A549 (cell line): ENCODE data around the gene IL21. TPM values are rescaled to one million over a fixed set of nuclear protein-coding genes. Genes with fewer than 3 reads are reported as not detected.

Experiments
- ATAC-seq, 2 experiments: fragments of 200-7000 bp in 1 of 2; fragments of >200 bp in 1 of 2; cut with Nextera tagmentation in 1 of 2; cut with Tn5 transposase in 1 of 2; 3 replicates each; pipeline versions ENCODE4 v1.8.0 to v1.9.1; 2018 to 2020; ENCODE audit warnings: mild to moderate bottlenecking in 1 of 2, moderate library complexity in 1 of 2
- CTCF ChIA-PET: fragments of 300-600 bp; sonication (Branson Sonifier 250); formaldehyde crosslinking; extraction: SDS; loops from one replicate; lab custom pipeline; 2021; ENCODE audit warnings: antibody characterized with exemption, inconsistent platforms; lab: Yijun Ruan, JAX
- POLR2A ChIA-PET: fragments of 350-600 bp; formaldehyde crosslinking; extraction: SDS; loops from one replicate; lab custom pipeline; 2021; ENCODE audit warnings: antibody characterized with exemption, inconsistent platforms; lab: Yijun Ruan, JAX
- DNase-seq, 2 experiments: peaks; one replicate each; pipeline versions ENCODE4 v3.0.0 to v3.0.0-alpha.2; 2011 to 2016; ENCODE audit warnings: low read depth in 1 of 2, low spot score in 1 of 2
- FAIRE-seq: peaks from 2 replicates; lab custom pipeline; 2011; peaks lifted over from hg19 to GRCh38; lab: Jason Lieb, UNC
- H3K27ac ChIP-seq, 2 experiments: fragments of >200 bp; sonication (Bioruptor Twin); formaldehyde crosslinking; 3 replicates each; pipeline ENCODE4 v1.5.1; 2016 to 2017
- H3K4me1 ChIP-seq: fragments of >200 bp; sonication (Bioruptor Twin); formaldehyde crosslinking; 3 replicates; pipeline ENCODE4 v1.6.1; 2016
- H3K4me2 ChIP-seq: fragments of >200 bp; sonication (Bioruptor Twin); formaldehyde crosslinking; 3 replicates; pipeline ENCODE4 v1.6.1; 2016
- H3K4me3 ChIP-seq: fragments of >200 bp; sonication (Bioruptor Twin); formaldehyde crosslinking; 3 replicates; pipeline ENCODE4 v1.5.1; 2016
- H3K9me3 ChIP-seq: fragments of >200 bp; sonication (Bioruptor Twin); formaldehyde crosslinking; 3 replicates; pipeline ENCODE4 v1.6.1; 2016
- CEBPB ChIP-seq, 2 experiments: fragments of >200 bp in 1 of 2; sonication (Bioruptor Twin) in 1 of 2; formaldehyde crosslinking in 1 of 2; IDR thresholded peaks; 2 replicates each; pipeline ENCODE4 v1.6.1; 2012 to 2016
- CHD4 ChIP-seq: fragments of 200-600 bp; sonication (generic); IDR thresholded peaks from 2 replicates; pipeline ENCODE4 v1.6.1; 2016; ENCODE audit warnings: antibody characterized with exemption, mild to moderate bottlenecking, borderline replicate concordance
- EP300 ChIP-seq, 2 experiments: fragments of >200 bp; sonication (Bioruptor Twin); formaldehyde crosslinking; IDR thresholded peaks; 2 replicates in 1 of 2; 3 replicates in 1 of 2; pipeline ENCODE4 v1.6.1; 2016 to 2017
- FOSB ChIP-seq: fragments of 250-450 bp; sonication (Bioruptor Pico); IDR thresholded peaks from 2 replicates; pipeline ENCODE4 v1.5.0; 2020; ENCODE audit warnings: mild to moderate bottlenecking, moderate library complexity
- FOSL2 ChIP-seq, 2 experiments: fragments of 450-650 bp in 1 of 2; fragments of >200 bp in 1 of 2; sonication (Bioruptor Twin) in 1 of 2; formaldehyde crosslinking; IDR thresholded peaks; 2 replicates each; pipeline versions ENCODE4 v1.5.0 to v1.6.1; 2016 to 2020; ENCODE audit warnings: mild to moderate bottlenecking in 1 of 2, moderate library complexity in 1 of 2
- FOXS1 ChIP-seq: fragments of 250-450 bp; sonication (Bioruptor Pico); IDR thresholded peaks from 2 replicates; pipeline ENCODE4 v1.5.0; 2020; ENCODE audit warnings: mild to moderate bottlenecking, moderate library complexity
- GATA3 ChIP-seq: IDR thresholded peaks from 2 replicates; pipeline ENCODE4 v1.6.1; 2012; ENCODE audit warnings: borderline replicate concordance
- HDAC2 ChIP-seq: fragments of 200-600 bp; sonication (generic); IDR thresholded peaks from 2 replicates; pipeline ENCODE4 v1.6.1; 2016
- HOXA7 ChIP-seq: fragments of 250-450 bp; sonication (Bioruptor Pico); IDR thresholded peaks from 2 replicates; pipeline ENCODE4 v1.5.0; 2020; ENCODE audit warnings: mild to moderate bottlenecking, moderate library complexity
- JUN ChIP-seq, 2 experiments: fragments of >200 bp; sonication (Bioruptor Twin); formaldehyde crosslinking; IDR thresholded peaks; 2 replicates in 1 of 2; 3 replicates in 1 of 2; pipeline ENCODE4 v1.6.1; 2016 to 2017
- MAFK ChIP-seq: fragments of 450-650 bp; IDR thresholded peaks from 2 replicates; pipeline ENCODE4 v1.6.1; 2014; ENCODE audit not compliant: partially characterized antibody
- MAZ ChIP-seq: fragments of 150-350 bp; IDR thresholded peaks from 2 replicates; pipeline ENCODE4 v1.6.1; 2014; ENCODE audit warnings: antibody characterized with exemption, low read depth, low read length, borderline replicate concordance
- NR3C1 ChIP-seq: fragments of >200 bp; sonication (Bioruptor Twin); formaldehyde crosslinking; IDR thresholded peaks from 3 replicates; pipeline ENCODE4 v1.6.1; 2017
- PHF8 ChIP-seq: fragments of 200-600 bp; sonication (generic); IDR thresholded peaks from 2 replicates; pipeline ENCODE4 v1.6.1; 2016; ENCODE audit warnings: low read depth, mild to moderate bottlenecking, antibody characterized with exemption, moderate library complexity, borderline replicate concordance
- RCOR1 ChIP-seq: fragments of 150-350 bp; IDR thresholded peaks from 2 replicates; pipeline ENCODE4 v1.6.1; 2014; ENCODE audit warnings: antibody characterized with exemption, low read length, low read depth
- RFX5 ChIP-seq: fragments of 450-650 bp; IDR thresholded peaks from 2 replicates; pipeline ENCODE4 v1.7.1; 2014; ENCODE audit warnings: antibody characterized with exemption, mild to moderate bottlenecking, moderate library complexity
- SREBF2 ChIP-seq: fragments of 450-650 bp; IDR thresholded peaks from 2 replicates; pipeline ENCODE4 v1.6.1; 2014; ENCODE audit warnings: mild to moderate bottlenecking, moderate library complexity
- TFCP2L1 ChIP-seq: fragments of 250-450 bp; sonication (Bioruptor Pico); IDR thresholded peaks from 2 replicates; pipeline ENCODE4 v1.5.0; 2021; ENCODE audit warnings: mild to moderate bottlenecking
- ZFP36 ChIP-seq: fragments of 450-650 bp; IDR thresholded peaks from 2 replicates; pipeline ENCODE4 v1.6.1; 2014; ENCODE audit warnings: borderline replicate concordance; ENCODE audit not compliant: partially characterized antibody
- ZNF302 ChIP-seq: fragments of 250-450 bp; sonication (Bioruptor Pico); IDR thresholded peaks from 2 replicates; pipeline ENCODE4 v1.9.0; 2021; ENCODE audit warnings: inconsistent platforms, mild to moderate bottlenecking, moderate library complexity
- WGBS: methylation state at CpG from one replicate; pipeline ENCODE4 v1.1.6; 2017; ENCODE audit errors: missing lambda C conversion rate; 5-methylcytosine and 5-hydroxymethylcytosine counted together
- polyA plus RNA-seq, 4 experiments: library from polyadenylated mRNA; depleted of rRNA in 3 of 4; stranded (reverse); fragments of >200 nt; fragmentation: RNase III in 1 of 4; extraction: RNeasy Plus Mini Kit Qiagen cat#74134 plus additional on column Dnase treatment in 1 of 4; gene quantifications; 2 replicates in 3 of 4; 3 replicates in 1 of 4; pipeline ENCODE4 v1.2.3, GENCODE V29; 2011 to 2017
- TF ChIP-seq, protein P1 (sequence below): IDR thresholded peaks from 2 replicates; pipeline ENCODE4 v1.6.1; 2012
- TF ChIP-seq, protein P2 (sequence below): fragments of >200 bp; sonication (Bioruptor Twin); formaldehyde crosslinking; IDR thresholded peaks from 3 replicates; pipeline ENCODE4 v1.6.1; 2016
- TF ChIP-seq, protein P3 (sequence below): IDR thresholded peaks from 2 replicates; pipeline ENCODE4 v1.6.1; 2012; ENCODE audit warnings: low read depth, borderline replicate concordance
- TF ChIP-seq, protein P4 (sequence below): fragments of >200 bp; sonication (Bioruptor Twin); formaldehyde crosslinking; IDR thresholded peaks from 2 replicates; pipeline ENCODE4 v1.6.1; 2016

Gene IL21
- polyA plus RNA-seq, 2 of the 4 experiments (the other 2 are of a cell fraction) = not detected

DNA sequence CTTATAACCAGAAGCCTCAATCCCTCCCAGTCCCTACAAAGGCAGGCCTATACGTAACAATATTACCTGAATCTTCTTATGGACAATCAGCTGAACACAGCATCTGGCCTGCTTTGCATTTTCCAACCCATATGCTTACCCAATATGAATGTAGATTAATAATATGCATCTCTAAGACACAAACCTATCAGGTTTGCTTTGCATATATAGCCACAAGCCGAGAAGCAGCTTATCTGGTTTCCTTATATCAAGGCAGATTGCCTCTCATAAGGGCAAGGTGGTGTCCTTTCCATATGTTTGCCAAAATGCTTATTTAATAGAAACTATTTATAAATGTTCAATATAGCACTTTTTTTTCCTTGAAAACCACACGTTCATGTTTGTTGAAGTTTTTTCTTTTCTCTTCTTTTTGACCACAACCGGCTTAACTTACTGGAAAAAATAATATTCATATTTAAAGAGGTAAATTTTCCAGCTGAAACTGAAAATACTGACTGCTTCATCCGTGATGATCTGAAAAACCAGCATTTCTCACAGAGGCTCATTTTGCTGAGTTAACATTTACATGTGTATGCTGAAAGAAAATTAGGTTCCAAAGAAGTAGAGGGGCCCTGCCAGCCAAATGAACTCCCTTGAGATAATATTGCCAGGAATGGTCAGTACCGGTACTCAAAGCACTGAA, 3.8 kb downstream of the IL21 start:
- no peak for ATAC-seq
- POLR2A ChIA-PET = no interaction called here
- 73% methylated on average over 6 of the region's 6 CpGs for WGBS
- FAIRE-seq = no peak
- Histone ChIP-seq H3K9me3 (no peaks in the 10 kb centered on the region), H3K4me3 (no peak overlapping the region), H3K27ac (no peak overlapping the region), H3K4me1 (no peaks in the 10 kb centered on the region), H3K4me2 (no peak overlapping the region)
- CTCF ChIA-PET = interaction anchor here (0.6 to 1.2 kb wide), 2 partner anchors 15 to 1363 kb away, joined by 3 to 4 read pairs; no protein-coding TSS in a partner anchor
- no peak for DNase-seq
- TF ChIP-seq MAFK (peak; percentile 23), JUN (IDR thresholded peaks at IDR 0.05) (no peak)

GRCh38 chr4:122614621-122615020, 6.2 kb downstream of the IL21 start:
- CTCF ChIA-PET = interaction anchor here (1.4 kb wide), 1 partner anchor 12 kb away, joined by 4 read pairs; no protein-coding TSS in a partner anchor
- H3K4me1 ChIP-seq = no peaks in the 10 kb centered on the region
- H3K4me3 ChIP-seq = no peak overlapping the region
- H3K27ac ChIP-seq = no peak overlapping the region
- POLR2A ChIA-PET = no interaction called here
- no peak overlapping the region for H3K4me2 ChIP-seq
- 76% methylated on average over 1 of the region's 1 CpG for WGBS
- H3K9me3 ChIP-seq = no peaks in the 10 kb centered on the region
- TF ChIP-seq FOXS1 (CRISPR knock-in tag) (no peak), PHF8 (no peak), FOSB (CRISPR knock-in tag) (no peak), HOXA7 (no peak), TFCP2L1 (no peak), JUN (IDR thresholded peaks at IDR 0.05) (no peak), FOSL2 (IDR thresholded peaks at IDR 0.05) (no peak), FOSL2 (CRISPR knock-in tag; IDR thresholded peaks at IDR 0.05) (no peak), RFX5 (no peak), MAFK (no peak)
- TF ChIP-seq, protein P1, sequence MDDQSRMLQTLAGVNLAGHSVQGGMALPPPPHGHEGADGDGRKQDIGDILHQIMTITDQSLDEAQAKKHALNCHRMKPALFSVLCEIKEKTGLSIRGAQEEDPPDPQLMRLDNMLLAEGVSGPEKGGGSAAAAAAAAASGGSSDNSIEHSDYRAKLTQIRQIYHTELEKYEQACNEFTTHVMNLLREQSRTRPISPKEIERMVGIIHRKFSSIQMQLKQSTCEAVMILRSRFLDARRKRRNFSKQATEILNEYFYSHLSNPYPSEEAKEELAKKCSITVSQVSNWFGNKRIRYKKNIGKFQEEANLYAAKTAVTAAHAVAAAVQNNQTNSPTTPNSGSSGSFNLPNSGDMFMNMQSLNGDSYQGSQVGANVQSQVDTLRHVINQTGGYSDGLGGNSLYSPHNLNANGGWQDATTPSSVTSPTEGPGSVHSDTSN = no peak
- TF ChIP-seq, protein P2, sequence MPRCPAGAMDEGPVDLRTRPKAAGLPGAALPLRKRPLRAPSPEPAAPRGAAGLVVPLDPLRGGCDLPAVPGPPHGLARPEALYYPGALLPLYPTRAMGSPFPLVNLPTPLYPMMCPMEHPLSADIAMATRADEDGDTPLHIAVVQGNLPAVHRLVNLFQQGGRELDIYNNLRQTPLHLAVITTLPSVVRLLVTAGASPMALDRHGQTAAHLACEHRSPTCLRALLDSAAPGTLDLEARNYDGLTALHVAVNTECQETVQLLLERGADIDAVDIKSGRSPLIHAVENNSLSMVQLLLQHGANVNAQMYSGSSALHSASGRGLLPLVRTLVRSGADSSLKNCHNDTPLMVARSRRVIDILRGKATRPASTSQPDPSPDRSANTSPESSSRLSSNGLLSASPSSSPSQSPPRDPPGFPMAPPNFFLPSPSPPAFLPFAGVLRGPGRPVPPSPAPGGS = no peak
- TF ChIP-seq, protein P3, sequence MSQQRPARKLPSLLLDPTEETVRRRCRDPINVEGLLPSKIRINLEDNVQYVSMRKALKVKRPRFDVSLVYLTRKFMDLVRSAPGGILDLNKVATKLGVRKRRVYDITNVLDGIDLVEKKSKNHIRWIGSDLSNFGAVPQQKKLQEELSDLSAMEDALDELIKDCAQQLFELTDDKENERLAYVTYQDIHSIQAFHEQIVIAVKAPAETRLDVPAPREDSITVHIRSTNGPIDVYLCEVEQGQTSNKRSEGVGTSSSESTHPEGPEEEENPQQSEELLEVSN = no peak
- FAIRE-seq (no peak), ATAC-seq (no peak), DNase-seq (no peak)

DNA sequence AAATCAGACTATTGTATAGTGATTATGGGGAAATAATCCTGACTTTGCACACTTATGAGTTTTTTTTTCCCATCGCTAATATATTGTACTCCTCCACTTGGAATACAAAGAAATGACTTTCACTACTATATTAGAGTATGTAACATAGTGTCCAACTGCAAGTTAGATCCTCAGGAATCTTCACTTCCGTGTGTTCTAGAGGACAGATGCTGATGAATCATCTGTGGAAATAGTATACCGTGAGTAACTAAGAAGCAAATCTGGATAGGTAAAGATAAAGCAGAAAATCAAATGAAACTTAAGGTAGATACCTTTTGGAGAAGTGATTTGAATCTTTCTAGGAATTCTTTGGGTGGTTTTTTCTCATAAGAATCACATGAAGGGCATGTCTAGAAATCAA, 8.3 kb downstream of the IL21 start:
- peak; percentile 1 to 22 for DNase-seq
- no peak overlapping the region for H3K4me2 ChIP-seq
- ChIA-PET POLR2A (no interaction called here), CTCF (no interaction called here)
- no peak overlapping the region for H3K4me3 ChIP-seq
- H3K9me3 ChIP-seq = no peaks in the 10 kb centered on the region
- FAIRE-seq = no peak
- 27% methylated on average over 3 of the region's 3 CpGs for WGBS
- ATAC-seq = no peak
- no peaks in the 10 kb centered on the region for H3K4me1 ChIP-seq
- TF ChIP-seq, protein P1 = no peak
- TF ChIP-seq GATA3 = no peak
- no peak for TF ChIP-seq FOXS1 (CRISPR knock-in tag)
- TF ChIP-seq ZFP36 = no peak
- no peak for TF ChIP-seq JUN (IDR thresholded peaks at IDR 0.05)
- no peak for TF ChIP-seq CHD4
- TF ChIP-seq NR3C1 = no peak
- TF ChIP-seq SREBF2 = no peak
- TF ChIP-seq, protein P4, sequence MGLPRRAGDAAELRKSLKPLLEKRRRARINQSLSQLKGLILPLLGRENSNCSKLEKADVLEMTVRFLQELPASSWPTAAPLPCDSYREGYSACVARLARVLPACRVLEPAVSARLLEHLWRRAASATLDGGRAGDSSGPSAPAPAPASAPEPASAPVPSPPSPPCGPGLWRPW = no peak
- no peak for TF ChIP-seq ZNF302 (CRISPR knock-in tag)
- no peak for TF ChIP-seq CEBPB (IDR thresholded peaks at IDR 0.05)
- TF ChIP-seq RCOR1 = no peak
- TF ChIP-seq MAZ = no peak
- TF ChIP-seq, protein P3 = no peak
- TF ChIP-seq EP300 (IDR thresholded peaks at IDR 0.05) = no peak
- no peak for TF ChIP-seq HDAC2
- no peak overlapping the region for H3K27ac ChIP-seq
